ENCODE data around the gene SYT12.

DNA sequence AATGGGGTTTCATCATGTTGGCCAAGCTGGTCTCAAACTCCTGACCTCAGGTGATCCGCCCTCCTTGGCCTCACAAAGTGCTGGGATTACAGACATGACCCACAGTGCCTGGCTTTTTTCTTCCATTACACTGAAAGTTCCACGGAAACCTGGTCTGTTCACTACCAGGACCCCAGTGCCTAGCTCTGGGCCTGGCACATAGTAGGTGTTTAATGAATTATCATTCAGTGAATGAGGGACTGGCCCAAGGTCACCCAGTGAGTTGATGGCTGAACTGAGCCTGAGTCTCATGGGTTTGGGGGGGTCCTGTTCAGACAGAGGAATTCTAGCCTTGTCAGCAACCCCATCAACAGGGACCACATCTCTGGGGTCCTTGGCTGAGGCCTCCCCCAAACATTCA is 44.7 kb upstream of the SYT12 start:
- no peak for TF ChIP-seq POLR2A (IDR thresholded peaks at IDR 0.05)
- TF ChIP-seq, protein P1, sequence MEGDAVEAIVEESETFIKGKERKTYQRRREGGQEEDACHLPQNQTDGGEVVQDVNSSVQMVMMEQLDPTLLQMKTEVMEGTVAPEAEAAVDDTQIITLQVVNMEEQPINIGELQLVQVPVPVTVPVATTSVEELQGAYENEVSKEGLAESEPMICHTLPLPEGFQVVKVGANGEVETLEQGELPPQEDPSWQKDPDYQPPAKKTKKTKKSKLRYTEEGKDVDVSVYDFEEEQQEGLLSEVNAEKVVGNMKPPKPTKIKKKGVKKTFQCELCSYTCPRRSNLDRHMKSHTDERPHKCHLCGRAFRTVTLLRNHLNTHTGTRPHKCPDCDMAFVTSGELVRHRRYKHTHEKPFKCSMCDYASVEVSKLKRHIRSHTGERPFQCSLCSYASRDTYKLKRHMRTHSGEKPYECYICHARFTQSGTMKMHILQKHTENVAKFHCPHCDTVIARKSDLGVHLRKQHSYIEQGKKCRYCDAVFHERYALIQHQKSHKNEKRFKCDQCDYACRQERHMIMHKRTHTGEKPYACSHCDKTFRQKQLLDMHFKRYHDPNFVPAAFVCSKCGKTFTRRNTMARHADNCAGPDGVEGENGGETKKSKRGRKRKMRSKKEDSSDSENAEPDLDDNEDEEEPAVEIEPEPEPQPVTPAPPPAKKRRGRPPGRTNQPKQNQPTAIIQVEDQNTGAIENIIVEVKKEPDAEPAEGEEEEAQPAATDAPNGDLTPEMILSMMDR (IDR thresholded peaks at IDR 0.05) = no peak

All from body of pancreas (tissue), 4 donors.